ENCODE results near the gene CACNA1I.
A peak's percentile ranks its signal among the peaks of the same experiment; 100 is the strongest.

The CACNA1I gene

DNA sequence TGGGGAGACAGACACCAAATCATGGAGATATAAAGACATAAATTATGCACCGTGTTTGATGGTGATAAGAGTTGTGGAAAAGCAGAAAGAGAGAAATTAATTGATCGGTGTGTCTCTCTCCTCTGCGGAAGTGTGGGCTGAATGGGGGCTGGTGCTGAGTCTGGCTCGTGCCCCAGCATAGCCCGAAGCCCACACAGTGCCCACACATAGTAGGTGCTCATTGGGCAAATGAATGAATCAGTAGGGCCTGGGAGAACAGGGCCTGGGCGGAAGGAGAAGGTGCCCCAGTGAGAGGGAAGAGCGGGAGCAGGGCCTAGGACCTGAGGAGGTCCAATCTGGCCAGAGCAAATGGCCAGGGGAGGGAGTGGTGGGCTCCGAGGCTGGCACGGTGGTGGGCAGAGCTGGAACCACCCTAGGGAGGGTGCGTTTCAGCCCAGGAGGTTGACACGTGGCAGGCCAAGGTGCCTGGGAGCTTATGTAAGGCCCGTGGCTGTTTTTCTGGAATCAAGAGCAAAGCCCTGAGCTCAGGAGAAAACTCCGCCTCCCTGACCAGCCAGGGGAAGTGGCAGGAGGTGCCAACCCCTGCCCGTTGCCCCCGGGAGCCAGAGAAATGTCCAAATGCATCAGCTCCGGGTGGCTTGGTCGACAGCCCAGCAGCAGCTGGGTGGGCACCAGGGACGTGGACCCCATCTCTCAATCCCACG is 2.1 kb upstream of the CACNA1I start:
- no peak for DNase-seq (ENCODE audit: low read depth, low spot score)

- no peak for DNase-seq (ENCODE audit: low read depth, low spot score)
Measured at GRCh38 chr22:39569066-39569465, 1.5 kb upstream of the CACNA1I start.

- no peak for DNase-seq (ENCODE audit: low read depth, low spot score)
Measured at GRCh38 chr22:39570226-39570625, 327 bp upstream of the CACNA1I start.

GRCh38 chr22:39571538-39571937 is 985 bp downstream of the CACNA1I start:
- no peak for DNase-seq (ENCODE audit: low read depth, low spot score)

GRCh38 chr22:39574779-39575551 is 4.4 kb downstream of the CACNA1I start:
- peak; percentile 76 for DNase-seq (ENCODE audit: low read depth, low spot score)

DNA sequence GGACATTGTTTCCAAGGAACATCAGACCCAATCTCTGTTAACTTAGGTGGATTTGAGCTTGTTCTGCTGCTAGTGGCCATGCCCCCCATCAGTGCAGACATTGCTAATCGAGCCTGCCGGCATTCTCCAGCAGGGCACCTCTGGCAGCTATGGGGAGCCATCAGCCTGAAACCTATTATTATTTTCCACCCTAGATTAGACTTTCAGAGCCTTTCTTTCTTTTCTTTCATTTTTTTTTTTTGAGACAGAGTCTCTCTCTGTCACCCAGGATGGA is 4.9 kb downstream of the CACNA1I start:
- no peak for DNase-seq (ENCODE audit: low read depth, low spot score)

GRCh38 chr22:39576027-39576426 is 5.5 kb downstream of the CACNA1I start:
- DNase-seq (ENCODE audit: low read depth, low spot score), result no peak

GRCh38 chr22:39577366-39577765 is 6.8 kb downstream of the CACNA1I start:
- DNase-seq (ENCODE audit: low read depth, low spot score), result no peak

GRCh38 chr22:39577900-39578299 is 7.3 kb downstream of the CACNA1I start:
- no peak for DNase-seq (ENCODE audit: low read depth, low spot score)

DNA sequence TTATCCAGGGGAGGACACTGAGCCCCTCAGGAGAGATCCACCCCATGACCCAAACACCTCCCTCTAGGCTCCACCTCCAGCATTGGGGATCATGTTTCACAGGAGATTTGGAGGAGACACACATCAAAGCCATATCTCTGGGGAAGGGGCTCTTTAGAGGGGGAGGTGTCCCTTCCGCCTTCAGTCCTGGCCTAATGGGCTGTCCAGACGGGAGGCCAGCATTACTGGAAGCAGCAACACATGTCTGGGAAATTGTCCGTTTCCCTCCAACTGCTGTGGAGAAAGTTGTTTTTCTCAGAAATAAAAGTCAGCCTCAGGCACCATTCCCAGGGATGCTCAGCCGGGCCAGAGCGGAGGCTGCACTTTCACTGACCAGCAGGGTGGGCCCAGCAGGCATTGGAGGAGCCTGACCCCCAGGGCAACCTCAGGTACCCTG is 9.5 kb downstream of the CACNA1I start:
- DNase-seq (ENCODE audit: low read depth, low spot score), result no peak

DNA sequence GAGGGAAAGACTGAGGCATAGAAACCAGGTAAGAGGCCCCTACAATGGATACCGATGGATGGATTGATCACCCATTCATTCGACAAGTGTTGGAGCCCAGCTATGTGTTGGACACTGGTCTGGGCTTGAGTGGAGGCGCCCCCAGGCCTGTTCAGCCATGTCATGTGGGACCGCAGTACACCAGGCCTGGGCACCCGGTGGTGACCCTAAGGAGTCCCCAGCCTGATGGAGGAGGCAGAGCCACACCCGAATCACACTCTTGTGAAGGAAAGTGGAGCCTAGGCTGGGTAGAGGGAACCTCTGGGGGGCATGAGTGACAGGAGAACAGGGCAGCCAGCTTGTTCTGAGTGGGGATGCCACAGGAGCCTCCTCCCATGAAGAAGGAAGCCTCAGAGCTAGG is 10.2 kb downstream of the CACNA1I start:
- DNase-seq (ENCODE audit: low read depth, low spot score), result no peak

- DNase-seq (ENCODE audit: low read depth, low spot score), result no peak
Measured at GRCh38 chr22:39581303-39581702, 10.8 kb downstream of the CACNA1I start.

DNA sequence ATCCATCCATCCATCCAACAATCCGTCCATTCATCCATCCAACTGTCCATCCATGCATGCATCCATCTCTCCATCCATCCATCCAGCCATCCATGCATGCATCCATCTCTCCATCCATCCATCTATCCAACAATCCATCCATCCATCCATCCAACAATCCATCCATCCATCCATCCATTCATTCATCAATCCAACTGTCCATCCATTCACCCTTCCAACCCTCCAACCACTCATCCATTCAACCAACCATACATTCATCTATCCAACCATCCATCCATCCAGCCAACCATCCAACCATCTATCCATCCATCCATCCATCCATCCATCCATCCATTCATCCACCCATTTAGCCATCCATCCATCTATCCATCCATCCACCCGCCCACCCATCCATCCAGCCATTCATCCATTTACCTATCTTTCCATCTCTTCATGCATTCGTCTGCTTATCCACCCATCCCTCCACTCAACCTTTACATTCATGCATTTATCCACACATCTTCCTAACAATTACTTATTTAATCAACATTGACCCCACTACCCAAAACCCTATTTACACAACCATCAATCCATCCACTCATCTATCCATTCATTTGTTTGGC is 12.6 kb downstream of the CACNA1I start:
- DNase-seq (ENCODE audit: low read depth, low spot score), result no peak

- DNase-seq (ENCODE audit: low read depth, low spot score), result no peak
Measured at GRCh38 chr22:39589875-39590274, 19.3 kb downstream of the CACNA1I start.

GRCh38 chr22:39592081-39593065 is 21.8 kb downstream of the CACNA1I start:
- no peak for DNase-seq (ENCODE audit: low read depth, low spot score)

GRCh38 chr22:39593066-39593930 is 22.7 kb downstream of the CACNA1I start:
- no peak for DNase-seq (ENCODE audit: low read depth, low spot score)

- DNase-seq (ENCODE audit: low read depth, low spot score), result no peak
Measured at GRCh38 chr22:39593931-39594285, 23.4 kb downstream of the CACNA1I start.

- DNase-seq (ENCODE audit: low read depth, low spot score), result no peak
Measured at GRCh38 chr22:39594411-39594810, 23.9 kb downstream of the CACNA1I start.

- no peak for DNase-seq (ENCODE audit: low read depth, low spot score)
Measured at GRCh38 chr22:39595622-39596172, 25.1 kb downstream of the CACNA1I start.

- DNase-seq (ENCODE audit: low read depth, low spot score), result no peak
Measured at GRCh38 chr22:39596601-39597000, 26.0 kb downstream of the CACNA1I start.
